ENCODE data around the gene TIMP2.

The TIMP2 gene

GRCh38 chr17:78925234-78925633, at the start of gene TIMP2:
TIMP2 (minus strand) TSS chr17:78925387; CDS start chr17:78925088, 299 bp downstream.
- peak; percentile 24 for TF ChIP-seq CTCF (IDR thresholded peaks at IDR 0.05; ENCODE audit: extremely low read depth, insufficient read depth, missing control alignments)
- in situ Hi-C loops (cut with MboI; ENCODE audit: low pct_unique_long_range_greater_than_20kb, low sequenced_read_pairs, unreplicated experiment): no loop called here
- peak; percentile 87 for DNase-seq (ENCODE audit: low spot score)

GRCh38 chr17:78973792-78974520, 48.8 kb upstream of the TIMP2 start:
- TF ChIP-seq CTCF (IDR thresholded peaks at IDR 0.05; ENCODE audit: extremely low read depth, insufficient read depth, missing control alignments): no peak
- DNase-seq (ENCODE audit: low spot score): no peak
- in situ Hi-C loops (cut with MboI; ENCODE audit: low pct_unique_long_range_greater_than_20kb, low sequenced_read_pairs, unreplicated experiment): loop anchor here (10.0 to 25.0 kb wide), 2 partner anchors 109 to 487 kb away; no protein-coding TSS in a partner anchor

GRCh38 chr17:78973196-78973595, 48.0 kb upstream of the TIMP2 start:
- no peak for TF ChIP-seq CTCF (IDR thresholded peaks at IDR 0.05; ENCODE audit: extremely low read depth, insufficient read depth, missing control alignments)
- in situ Hi-C loops (cut with MboI; ENCODE audit: low pct_unique_long_range_greater_than_20kb, low sequenced_read_pairs, unreplicated experiment): loop anchor here (10.0 to 25.0 kb wide), 2 partner anchors 108 to 486 kb away; no protein-coding TSS in a partner anchor
- DNase-seq (ENCODE audit: low spot score): no peak

- in situ Hi-C loops (cut with MboI; ENCODE audit: low pct_unique_long_range_greater_than_20kb, low sequenced_read_pairs, unreplicated experiment): loop anchor here (10.0 to 25.0 kb wide), 2 partner anchors 108 to 485 kb away; no protein-coding TSS in a partner anchor
Observed at GRCh38 chr17:78972507-78973105, 47.4 kb upstream of the TIMP2 start.

GRCh38 chr17:78971756-78972506, 46.7 kb upstream of the TIMP2 start:
- in situ Hi-C loops (cut with MboI; ENCODE audit: low pct_unique_long_range_greater_than_20kb, low sequenced_read_pairs, unreplicated experiment): loop anchor here (10.0 to 25.0 kb wide), 2 partner anchors 107 to 485 kb away; no protein-coding TSS in a partner anchor
- no peak for DNase-seq (ENCODE audit: low spot score)
- TF ChIP-seq CTCF (IDR thresholded peaks at IDR 0.05; ENCODE audit: extremely low read depth, insufficient read depth, missing control alignments): peak; percentile 22

More at GRCh38 chr17:78972507-78973105, 47.4 kb upstream of the TIMP2 start:
- DNase-seq (ENCODE audit: low spot score): no peak
- no peak for TF ChIP-seq CTCF (IDR thresholded peaks at IDR 0.05; ENCODE audit: extremely low read depth, insufficient read depth, missing control alignments)

Measured in GM13977 (cell line).